ENCODE data around the gene RNF157.

The RNF157 gene

DNA sequence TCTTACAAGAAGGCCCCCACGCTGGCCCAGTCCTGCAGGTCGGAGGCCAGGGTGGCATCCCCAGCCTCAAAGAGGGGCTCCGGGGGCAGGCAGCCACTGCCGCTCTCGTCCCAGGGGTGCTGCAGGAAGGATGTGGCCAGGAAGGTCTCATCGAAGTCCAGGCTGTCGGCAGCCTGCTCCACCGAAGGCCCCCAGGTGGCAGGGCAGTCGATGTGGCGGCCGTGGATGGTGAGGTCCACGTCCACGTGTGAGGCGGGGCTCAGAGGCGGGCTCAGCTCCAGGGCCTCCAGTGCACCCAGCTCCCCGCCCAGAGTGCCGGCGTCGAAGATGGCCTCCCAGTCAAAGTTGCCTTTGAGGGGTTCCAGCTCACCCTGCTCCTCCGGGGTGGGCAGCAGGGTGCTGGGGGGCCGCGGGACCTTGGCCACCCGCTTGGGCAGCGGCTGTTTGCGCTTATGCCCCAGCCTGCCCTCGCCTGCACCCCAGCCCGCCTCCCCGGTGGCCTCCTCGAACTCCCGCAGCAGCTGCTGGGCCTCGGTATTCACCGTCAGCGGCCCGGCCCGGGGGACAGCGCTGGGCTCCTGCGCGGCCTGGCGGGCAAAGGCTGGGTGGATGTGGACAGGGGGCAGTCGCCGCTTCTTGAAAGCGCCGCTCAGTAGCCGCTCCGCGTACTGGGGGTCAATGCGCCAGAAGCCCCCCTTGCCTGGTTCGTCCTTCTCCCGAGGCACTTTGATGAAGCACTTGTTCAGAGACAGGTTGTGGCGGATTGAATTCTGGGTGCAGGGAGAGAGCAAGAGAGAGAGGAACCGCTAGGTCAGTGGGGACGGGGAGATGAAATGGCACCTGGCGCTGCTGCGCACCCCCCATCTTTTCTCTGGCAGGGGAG lies 102.7 kb downstream of the RNF157 start:
- no peak for DNase-seq (ENCODE audit: low read depth)
- no peak overlapping the region for H3K4me3 ChIP-seq (ENCODE audit: control insufficient read depth, low read depth, low read length)
- TF ChIP-seq, protein P1, sequence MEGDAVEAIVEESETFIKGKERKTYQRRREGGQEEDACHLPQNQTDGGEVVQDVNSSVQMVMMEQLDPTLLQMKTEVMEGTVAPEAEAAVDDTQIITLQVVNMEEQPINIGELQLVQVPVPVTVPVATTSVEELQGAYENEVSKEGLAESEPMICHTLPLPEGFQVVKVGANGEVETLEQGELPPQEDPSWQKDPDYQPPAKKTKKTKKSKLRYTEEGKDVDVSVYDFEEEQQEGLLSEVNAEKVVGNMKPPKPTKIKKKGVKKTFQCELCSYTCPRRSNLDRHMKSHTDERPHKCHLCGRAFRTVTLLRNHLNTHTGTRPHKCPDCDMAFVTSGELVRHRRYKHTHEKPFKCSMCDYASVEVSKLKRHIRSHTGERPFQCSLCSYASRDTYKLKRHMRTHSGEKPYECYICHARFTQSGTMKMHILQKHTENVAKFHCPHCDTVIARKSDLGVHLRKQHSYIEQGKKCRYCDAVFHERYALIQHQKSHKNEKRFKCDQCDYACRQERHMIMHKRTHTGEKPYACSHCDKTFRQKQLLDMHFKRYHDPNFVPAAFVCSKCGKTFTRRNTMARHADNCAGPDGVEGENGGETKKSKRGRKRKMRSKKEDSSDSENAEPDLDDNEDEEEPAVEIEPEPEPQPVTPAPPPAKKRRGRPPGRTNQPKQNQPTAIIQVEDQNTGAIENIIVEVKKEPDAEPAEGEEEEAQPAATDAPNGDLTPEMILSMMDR (IDR thresholded peaks at IDR 0.05; ENCODE audit: control insufficient read depth, insufficient read depth, low read depth, low read length, missing control alignments) = no peak

DNA sequence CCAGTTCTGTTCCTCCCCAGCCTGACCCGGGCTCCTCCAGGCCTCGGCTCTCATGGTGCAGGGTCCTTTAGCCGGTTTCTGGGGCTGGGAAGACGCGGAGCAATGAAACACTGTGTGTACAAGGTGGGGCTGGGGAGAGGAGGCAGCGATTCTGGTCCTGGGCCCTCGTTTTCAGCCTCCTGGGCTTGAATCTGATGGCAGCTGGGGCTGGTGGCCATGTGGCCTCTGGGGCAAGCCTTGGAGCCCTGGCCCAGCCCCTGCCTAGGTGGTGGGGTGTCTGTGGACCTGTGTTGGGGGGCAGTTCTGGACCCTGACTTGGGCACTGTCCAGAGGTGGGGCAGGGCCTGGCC lies 103.3 kb downstream of the RNF157 start:
- DNase-seq (ENCODE audit: low read depth) = no peak
- TF ChIP-seq, protein P1 (IDR thresholded peaks at IDR 0.05; ENCODE audit: control insufficient read depth, insufficient read depth, low read depth, low read length, missing control alignments) = no peak
- H3K4me3 ChIP-seq (ENCODE audit: control insufficient read depth, low read depth, low read length) = no peak overlapping the region

DNA sequence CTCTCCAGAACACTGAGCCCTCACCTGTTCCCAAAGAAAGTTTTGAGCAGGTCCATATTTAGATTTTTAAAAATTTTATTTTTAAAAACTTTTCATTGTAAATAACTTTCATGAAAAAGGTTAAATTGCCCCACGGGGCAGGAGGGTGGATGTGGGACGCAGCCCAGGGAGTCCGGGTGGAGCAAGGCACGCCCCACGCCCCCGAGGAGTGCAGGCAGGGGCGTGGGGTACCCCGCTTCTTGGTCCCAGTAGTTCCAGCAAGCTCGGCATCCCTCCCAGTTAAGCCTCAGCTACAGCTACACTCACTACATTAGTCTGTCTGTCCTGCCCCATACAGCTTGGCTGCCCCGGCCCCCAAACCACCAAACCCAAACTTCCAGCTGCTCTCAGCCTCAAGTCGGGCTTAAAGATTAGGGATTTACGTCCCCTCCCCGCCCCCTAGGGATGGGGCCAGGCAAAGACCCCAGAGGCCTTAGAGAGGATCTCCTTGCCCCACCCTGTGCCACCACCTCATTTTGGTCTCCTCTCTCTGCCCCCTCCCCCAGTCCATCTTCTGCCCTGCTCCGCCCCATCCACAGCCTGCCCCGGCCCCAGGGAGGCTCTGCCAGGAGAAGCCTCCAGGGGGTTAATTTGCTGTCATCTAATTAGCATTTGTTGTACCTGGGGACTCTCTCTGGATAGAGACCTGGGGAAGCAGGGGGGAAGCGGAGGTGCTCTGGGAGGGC lies 103.9 kb downstream of the RNF157 start:
- TF ChIP-seq, protein P1 (IDR thresholded peaks at IDR 0.05; ENCODE audit: control insufficient read depth, insufficient read depth, low read depth, low read length, missing control alignments) = no peak
- no peak for DNase-seq (ENCODE audit: low read depth)
- H3K4me3 ChIP-seq (ENCODE audit: control insufficient read depth, low read depth, low read length) = no peak overlapping the region

DNA sequence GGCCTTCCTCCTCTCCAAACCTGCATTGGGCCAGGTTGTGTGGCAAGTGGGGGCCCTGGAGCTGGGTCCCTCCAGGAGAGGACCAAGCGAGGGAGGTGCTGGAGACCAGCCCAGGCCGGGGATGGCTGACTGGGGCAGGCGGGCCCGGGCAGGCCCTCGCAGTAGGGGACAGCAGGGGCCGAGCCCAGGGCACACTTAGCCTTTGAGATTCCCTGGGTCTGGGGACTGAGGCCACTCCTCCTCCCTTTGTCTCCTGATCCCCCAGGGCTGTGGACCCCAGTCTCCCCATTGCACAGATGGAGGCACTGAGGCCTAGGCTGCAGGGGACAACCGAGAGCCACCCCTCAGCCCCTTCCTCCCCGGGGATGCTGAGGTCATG lies 104.5 kb downstream of the RNF157 start:
- no peak overlapping the region for H3K4me3 ChIP-seq (ENCODE audit: control insufficient read depth, low read depth, low read length)
- TF ChIP-seq, protein P1 (IDR thresholded peaks at IDR 0.05; ENCODE audit: control insufficient read depth, insufficient read depth, low read depth, low read length, missing control alignments) = no peak
- no peak for DNase-seq (ENCODE audit: low read depth)

DNA sequence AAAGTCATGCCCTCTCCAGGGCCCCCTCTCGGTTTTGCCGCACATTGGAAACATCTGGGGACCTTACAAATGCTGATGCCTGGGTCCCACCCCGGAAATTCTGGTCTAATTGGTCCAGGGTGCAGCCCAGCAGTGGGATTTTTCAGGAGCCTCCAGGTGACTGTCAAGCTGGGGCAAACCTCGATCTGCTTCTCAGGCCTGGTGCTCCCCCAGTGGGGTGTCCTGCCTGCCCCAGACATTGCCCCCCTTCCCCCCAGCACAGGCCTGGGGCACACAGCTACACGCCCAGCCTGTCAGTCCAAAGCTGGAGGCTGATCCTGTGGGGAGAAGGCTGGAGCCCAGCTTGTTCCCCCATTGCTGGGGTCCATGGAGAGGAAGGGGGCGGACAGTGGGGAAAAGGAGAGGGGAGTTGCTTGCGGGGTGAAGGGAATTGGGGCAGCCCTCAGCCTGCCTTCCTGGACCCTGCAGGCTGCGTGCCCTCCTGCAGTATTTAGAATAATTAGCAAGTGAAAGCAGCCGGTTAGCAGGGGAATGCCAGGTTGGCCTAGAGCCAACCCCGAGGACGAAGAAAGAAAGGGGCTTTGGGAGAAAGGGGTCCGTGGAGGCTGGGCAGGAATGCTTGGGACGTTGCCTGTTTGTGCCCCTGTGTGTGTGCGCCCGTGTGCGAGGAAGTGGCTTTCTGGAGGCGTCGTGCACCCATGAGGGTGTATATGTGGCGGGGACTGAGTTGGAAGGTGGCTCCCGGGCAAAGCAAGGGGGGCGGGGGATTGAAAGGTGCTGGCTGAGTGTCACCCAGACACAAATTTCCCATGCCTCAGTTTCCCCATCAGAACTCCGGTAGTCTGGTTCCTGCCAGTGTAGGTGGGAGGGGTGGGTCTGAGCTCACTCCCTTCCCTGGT lies 105.1 kb downstream of the RNF157 start:
- TF ChIP-seq, protein P1 (IDR thresholded peaks at IDR 0.05; ENCODE audit: control insufficient read depth, insufficient read depth, low read depth, low read length, missing control alignments) = no peak

More for the DNA sequence above, 105.1 kb downstream of the RNF157 start:
- H3K4me3 ChIP-seq (ENCODE audit: control insufficient read depth, low read depth, low read length) = no peak overlapping the region
- DNase-seq (ENCODE audit: low read depth) = no peak
